Measurements from ENCODE around the gene CLCN5. TPM values are rescaled to one million over a fixed set of nuclear protein-coding genes. Genes with fewer than 3 reads are reported as not detected.

The CLCN5 gene
- polyA plus RNA-seq, 2 of the 4 experiments (the other 2 are of a cell fraction): 2.6 to 5.2 TPM

DNA sequence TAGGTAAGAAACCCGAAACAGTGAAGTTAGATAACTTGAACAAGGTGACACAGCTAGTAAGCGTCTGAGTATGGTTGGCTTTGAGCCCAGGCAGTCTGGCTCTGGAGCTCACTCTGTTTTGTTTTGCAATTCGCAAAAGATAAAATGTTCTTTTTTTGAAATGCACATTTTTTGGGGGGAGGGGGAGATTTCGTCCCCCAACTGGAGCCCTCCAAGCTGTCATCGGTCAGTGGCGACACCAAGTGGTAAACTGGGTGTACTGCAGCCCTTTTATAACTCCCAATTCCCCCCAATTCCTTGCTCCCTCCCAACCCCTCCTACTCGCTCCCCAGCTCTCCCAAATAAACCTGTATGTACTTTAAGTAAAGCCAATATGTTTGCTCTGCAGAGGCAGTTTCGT is 2.8 kb upstream of the CLCN5 start (continued):
- no peak for TF ChIP-seq CEBPB (IDR thresholded peaks at IDR 0.05)

DNA sequence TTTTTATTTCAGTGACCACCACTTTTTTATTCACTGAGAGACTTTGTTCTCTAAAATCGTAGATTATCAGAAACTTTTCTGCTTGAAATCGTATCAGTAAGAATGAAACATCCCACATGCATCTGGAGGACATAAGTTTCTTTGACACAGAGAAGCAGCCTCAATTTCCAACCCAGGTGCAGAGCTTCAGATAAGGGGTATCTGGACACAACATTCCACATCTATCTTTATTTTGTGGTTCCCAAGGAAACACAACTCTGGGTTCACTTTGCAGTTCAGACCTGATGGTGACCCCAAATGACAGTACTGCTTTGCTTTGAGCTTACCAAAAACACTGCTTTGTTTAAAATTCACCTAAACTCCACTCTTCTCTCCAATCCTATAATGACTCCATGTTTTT is 1.3 kb upstream of the CLCN5 start:
- no peak overlapping the region for H3K4me3 ChIP-seq
- DNase-seq (ENCODE audit: low read depth in 1 of 2, low spot score in 1 of 2) (no peak), ATAC-seq (no peak), FAIRE-seq (no peak)
- peaks cover 6% of the 10 kb centered on the region; the same call in 2 of the 3 replicates for H3K4me1 ChIP-seq
- POLR2A ChIA-PET: no interaction called here
- H3K9me3 ChIP-seq: no peaks in the 10 kb centered on the region
- 87% methylated on average over 2 of the region's 2 CpGs for WGBS (ENCODE audit: missing lambda C conversion rate)
- TF ChIP-seq FOSB (CRISPR knock-in tag; IDR thresholded peaks at IDR 0.05) (no peak), MAZ (IDR thresholded peaks at IDR 0.05; ENCODE audit: borderline replicate concordance, low read depth, low read length) (no peak), HOXA7 (CRISPR knock-in tag; IDR thresholded peaks at IDR 0.05) (no peak), KDM5A (IDR thresholded peaks at IDR 0.05) (no peak), HOXB13 (CRISPR knock-in tag; IDR thresholded peaks at IDR 0.05; ENCODE audit: low read depth) (no peak), CBX8 (IDR thresholded peaks at IDR 0.05) (no peak), HDAC2 (IDR thresholded peaks at IDR 0.05) (no peak), BHLHE40 (IDR thresholded peaks at IDR 0.05; ENCODE audit: low read depth, low read length) (no peak), ESRRA (IDR thresholded peaks at IDR 0.05; ENCODE audit: borderline replicate concordance, low read length) (no peak), FOXS1 (CRISPR knock-in tag; IDR thresholded peaks at IDR 0.05) (no peak), HMGXB4 (CRISPR knock-in tag; IDR thresholded peaks at IDR 0.05; ENCODE audit: borderline replicate concordance) (no peak), RCOR1 (IDR thresholded peaks at IDR 0.05; ENCODE audit: low read depth, low read length) (no peak), TP53 (CRISPR knock-in tag; IDR thresholded peaks at IDR 0.05) (no peak), ZFP36 (IDR thresholded peaks at IDR 0.05; ENCODE audit: borderline replicate concordance, partially characterized antibody) (no peak), SMC3 (IDR thresholded peaks at IDR 0.05) (no peak)
- TF ChIP-seq, protein P1, sequence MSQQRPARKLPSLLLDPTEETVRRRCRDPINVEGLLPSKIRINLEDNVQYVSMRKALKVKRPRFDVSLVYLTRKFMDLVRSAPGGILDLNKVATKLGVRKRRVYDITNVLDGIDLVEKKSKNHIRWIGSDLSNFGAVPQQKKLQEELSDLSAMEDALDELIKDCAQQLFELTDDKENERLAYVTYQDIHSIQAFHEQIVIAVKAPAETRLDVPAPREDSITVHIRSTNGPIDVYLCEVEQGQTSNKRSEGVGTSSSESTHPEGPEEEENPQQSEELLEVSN (IDR thresholded peaks at IDR 0.05; ENCODE audit: borderline replicate concordance, low read depth): no peak
- H3K27ac ChIP-seq: no peak overlapping the region
- H3K4me2 ChIP-seq: no peak overlapping the region
- CTCF ChIA-PET: interaction anchor here (1.8 to 1.9 kb wide), 3 partner anchors 33 to 659 kb away, joined by 4 to 5 read pairs (median 5); partner anchors contain the start of gene USP27X

GRCh38 chrX:49925176-49925575 is 2.8 kb downstream of the CLCN5 start:
- H3K9me3 ChIP-seq: no peaks in the 10 kb centered on the region
- POLR2A ChIA-PET: no interaction called here
- H3K4me3 ChIP-seq: no peak overlapping the region
- CTCF ChIA-PET: interaction anchor here (1.9 to 2.3 kb wide), 2 partner anchors 10 to 40 kb away, joined by 7 to 8 read pairs; no protein-coding TSS in a partner anchor
- H3K27ac ChIP-seq: no peak overlapping the region
- ATAC-seq (no peak), DNase-seq (ENCODE audit: low read depth in 1 of 2, low spot score in 1 of 2) (no peak), FAIRE-seq (no peak)
- TF ChIP-seq RAD21 (conservative IDR thresholded peaks at IDR 0.05 in 1 of 2, IDR thresholded peaks at IDR 0.05 in 1 of 2) (no peak), CHD4 (IDR thresholded peaks at IDR 0.05; ENCODE audit: borderline replicate concordance) (no peak)
- H3K4me2 ChIP-seq: no peak overlapping the region
- WGBS (ENCODE audit: missing lambda C conversion rate): 79% methylated on average over 2 of the region's 2 CpGs
- peaks cover 6% of the 10 kb centered on the region; the same call in 2 of the 3 replicates for H3K4me1 ChIP-seq

GRCh38 chrX:49930039-49930438 is 7.6 kb downstream of the CLCN5 start:
- FAIRE-seq: no peak
- 46% methylated on average over 1 of the region's 1 CpG for WGBS (ENCODE audit: missing lambda C conversion rate)

More at GRCh38 chrX:49930039-49930438, 7.6 kb downstream of the CLCN5 start:
- ChIA-PET POLR2A (no interaction called here), CTCF (interaction anchor here (0.9 kb wide), 1 partner anchor 10 kb away, joined by 3 read pairs; no protein-coding TSS in a partner anchor)
- ATAC-seq: no peak
- Histone ChIP-seq H3K4me1 (no peaks in the 10 kb centered on the region), H3K4me2 (no peak overlapping the region), H3K9me3 (no peaks in the 10 kb centered on the region), H3K4me3 (no peak overlapping the region), H3K27ac (no peak overlapping the region)
- DNase-seq (ENCODE audit: low read depth in 1 of 2, low spot score in 1 of 2): no peak
- TF ChIP-seq HES2 (IDR thresholded peaks at IDR 0.05): no peak
- no peak for TF ChIP-seq SREBF2 (IDR thresholded peaks at IDR 0.05)

Data from A549 (cell line).